ENCODE results near the gene ARHGAP33. TPM values are rescaled to one million over a fixed set of nuclear protein-coding genes. Genes with fewer than 3 reads are reported as not detected.

ARHGAP33 gene
- total and polyA plus RNA-seq, 2 of the 4 experiments (the other 2 are of a cell fraction), result 0.72 to 11.9 TPM

GRCh38 chr19:35788205-35788960, 13.0 kb downstream of the ARHGAP33 start:
- ATAC-seq (ENCODE audit: low read depth) (no peak), DNase-seq (no peak)
- ChIA-PET POLR2A (ENCODE audit: unreplicated experiment) (no interaction called here), CTCF (no interaction called here)
- no peak overlapping the region for H2BK20ac ChIP-seq (ENCODE audit: low read depth, low read length)
- 87% methylated on average over 3 of the region's 12 CpGs; no CpG with 5 or more reads in 1 of the 2 experiments for WGBS, 2 experiments (ENCODE audit: extremely low coverage in 2 of 2, insufficient read length in 1 of 2)
- H3K4me2 ChIP-seq (ENCODE audit: low read depth, low read length), result no peak overlapping the region
- dilution Hi-C loops (cut with HindIII; ENCODE audit: low sequenced_read_pairs, unreplicated experiment), result no loop called here
- TF ChIP-seq MAFK (IDR thresholded peaks at IDR 0.05; ENCODE audit: low read depth, low read length) (no peak), CTCF (conservative IDR thresholded peaks at IDR 0.05; ENCODE audit: low read depth, low read length) (no peak), FOS (IDR thresholded peaks at IDR 0.05; ENCODE audit: low read depth, low read length) (no peak), CEBPB (IDR thresholded peaks at IDR 0.05; ENCODE audit: low read depth, low read length) (no peak), RFX5 (IDR thresholded peaks at IDR 0.05; ENCODE audit: low read depth, low read length) (no peak), BHLHE40 (IDR thresholded peaks at IDR 0.05; ENCODE audit: low read depth, low read length) (no peak), CHD1 (IDR thresholded peaks at IDR 0.05; ENCODE audit: low read depth, low read length) (no peak), POLR2A (IDR thresholded peaks at IDR 0.05; ENCODE audit: low read depth, low read length) (no peak), SMC3 (IDR thresholded peaks at IDR 0.05; ENCODE audit: low read depth, low read length) (no peak), MAZ (IDR thresholded peaks at IDR 0.05; ENCODE audit: borderline replicate concordance, low read depth, low read length) (no peak), RCOR1 (IDR thresholded peaks at IDR 0.05; ENCODE audit: insufficient replicate concordance, low read length) (no peak), USF2 (IDR thresholded peaks at IDR 0.05; ENCODE audit: low read depth, low read length) (no peak), ELK1 (IDR thresholded peaks at IDR 0.05; ENCODE audit: borderline replicate concordance, low read depth, low read length) (no peak), NFE2L2 (IDR thresholded peaks at IDR 0.05; ENCODE audit: low read depth, low read length) (no peak), RAD21 (IDR thresholded peaks at IDR 0.05; ENCODE audit: low read length) (no peak), MXI1 (IDR thresholded peaks at IDR 0.05; ENCODE audit: borderline replicate concordance, low read depth, low read length) (no peak)
- in situ Hi-C loops (cut with MboI; ENCODE audit: low sequenced_read_pairs), result no loop called here
- H3K4me3 ChIP-seq (ENCODE audit: insufficient read depth, low read depth, low read length), result no peak overlapping the region
- no peak overlapping the region for H3K4ac ChIP-seq (ENCODE audit: low read depth, low read length)
- no peak overlapping the region for H2BK15ac ChIP-seq (ENCODE audit: low read depth, low read length)
- no TSS peak for BruUV-seq (replicated peaks)
- H3K9me1 ChIP-seq (ENCODE audit: insufficient read depth, low read length), result no peaks in the 10 kb centered on the region
- H4K8ac ChIP-seq (ENCODE audit: low read depth in 2 of 2, low read length in 2 of 2), result no peak overlapping the region
- H3K36me3 ChIP-seq (ENCODE audit: control insufficient read depth, insufficient read depth, low read length), result no peaks in the 10 kb centered on the region; the same call in 1 of the 2 replicates
- no peak overlapping the region for H3K23ac ChIP-seq (ENCODE audit: low read depth, low read length)
- no peaks in the 10 kb centered on the region for H3K79me1 ChIP-seq (ENCODE audit: low read depth in 1 of 2, low read length in 2 of 2)
- H3K4me1 ChIP-seq (ENCODE audit: control insufficient read depth, insufficient read depth, low read length), result no peaks in the 10 kb centered on the region
- no peaks in the 10 kb centered on the region for H3K9me3 ChIP-seq (ENCODE audit: control insufficient read depth, insufficient read depth, low read length)
- no peak overlapping the region for H2AK5ac ChIP-seq (ENCODE audit: low read depth, low read length)
- H3K14ac ChIP-seq (replicated peaks; ENCODE audit: low read depth, low read length), result no peak overlapping the region
- H3K56ac ChIP-seq (ENCODE audit: extremely low read depth, insufficient read depth, low read length), result no peak overlapping the region
- H3K27ac ChIP-seq (ENCODE audit: insufficient read depth, low read length), result no peak overlapping the region
- H4K5ac ChIP-seq (ENCODE audit: low read depth, low read length), result no peak overlapping the region
- H4K91ac ChIP-seq (ENCODE audit: insufficient read depth, low read depth, low read length), result no peak overlapping the region
- H3K27me3 ChIP-seq (ENCODE audit: control insufficient read depth, insufficient read depth, low read length), result no peaks in the 10 kb centered on the region
- no peaks in the 10 kb centered on the region for H4K20me1 ChIP-seq (ENCODE audit: insufficient read depth, low read length)
- no peak overlapping the region for H3K9ac ChIP-seq (ENCODE audit: low read depth, low read length)
- no peak overlapping the region for H2AFZ ChIP-seq (replicated peaks; ENCODE audit: low read length, poor library complexity)
- H2BK120ac ChIP-seq (ENCODE audit: low read depth, low read length), result no peak overlapping the region
- H2BK5ac ChIP-seq (ENCODE audit: low read depth, low read length, poor library complexity, severe bottlenecking), result no peak overlapping the region
- intact Hi-C loops (cut with micrococcal nuclease), result no loop called here
- H3K18ac ChIP-seq (ENCODE audit: low read depth, low read length), result no peak overlapping the region
- no peak overlapping the region for H2AK9ac ChIP-seq (replicated peaks; ENCODE audit: low read depth, low read length, poor library complexity)

All from IMR-90 (cell line).